ENCODE data around the gene CACNA1S. TPM values are rescaled to one million over a fixed set of nuclear protein-coding genes. Genes with fewer than 3 reads are reported as not detected.

Gene CACNA1S
- total and polyA plus RNA-seq, 2 of the 13 experiments (the other 11 are each of a cell fraction or from before 2014, with no cell fraction given) = not detected

DNA sequence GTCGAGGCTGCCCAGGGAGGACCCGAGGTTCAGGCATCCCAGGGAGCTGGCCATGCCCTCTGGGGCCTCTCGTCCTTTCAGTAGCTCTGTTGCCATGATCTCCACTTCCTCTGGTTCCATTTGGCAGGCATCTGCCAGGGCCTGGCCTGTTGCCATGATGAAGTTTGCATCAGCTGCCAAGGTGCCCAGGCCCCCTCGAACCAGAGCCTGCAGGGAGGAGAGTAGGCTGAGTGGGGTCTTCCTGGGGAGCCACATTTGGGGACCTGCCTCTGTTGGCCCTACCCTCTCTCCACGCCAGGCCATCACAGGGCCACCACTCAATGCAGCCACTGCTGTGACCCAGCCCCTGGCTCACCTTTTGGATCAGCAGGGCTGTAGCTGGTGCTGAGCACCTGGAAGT is 72.3 kb downstream of the CACNA1S start (continued):
- TF ChIP-seq, protein P1, sequence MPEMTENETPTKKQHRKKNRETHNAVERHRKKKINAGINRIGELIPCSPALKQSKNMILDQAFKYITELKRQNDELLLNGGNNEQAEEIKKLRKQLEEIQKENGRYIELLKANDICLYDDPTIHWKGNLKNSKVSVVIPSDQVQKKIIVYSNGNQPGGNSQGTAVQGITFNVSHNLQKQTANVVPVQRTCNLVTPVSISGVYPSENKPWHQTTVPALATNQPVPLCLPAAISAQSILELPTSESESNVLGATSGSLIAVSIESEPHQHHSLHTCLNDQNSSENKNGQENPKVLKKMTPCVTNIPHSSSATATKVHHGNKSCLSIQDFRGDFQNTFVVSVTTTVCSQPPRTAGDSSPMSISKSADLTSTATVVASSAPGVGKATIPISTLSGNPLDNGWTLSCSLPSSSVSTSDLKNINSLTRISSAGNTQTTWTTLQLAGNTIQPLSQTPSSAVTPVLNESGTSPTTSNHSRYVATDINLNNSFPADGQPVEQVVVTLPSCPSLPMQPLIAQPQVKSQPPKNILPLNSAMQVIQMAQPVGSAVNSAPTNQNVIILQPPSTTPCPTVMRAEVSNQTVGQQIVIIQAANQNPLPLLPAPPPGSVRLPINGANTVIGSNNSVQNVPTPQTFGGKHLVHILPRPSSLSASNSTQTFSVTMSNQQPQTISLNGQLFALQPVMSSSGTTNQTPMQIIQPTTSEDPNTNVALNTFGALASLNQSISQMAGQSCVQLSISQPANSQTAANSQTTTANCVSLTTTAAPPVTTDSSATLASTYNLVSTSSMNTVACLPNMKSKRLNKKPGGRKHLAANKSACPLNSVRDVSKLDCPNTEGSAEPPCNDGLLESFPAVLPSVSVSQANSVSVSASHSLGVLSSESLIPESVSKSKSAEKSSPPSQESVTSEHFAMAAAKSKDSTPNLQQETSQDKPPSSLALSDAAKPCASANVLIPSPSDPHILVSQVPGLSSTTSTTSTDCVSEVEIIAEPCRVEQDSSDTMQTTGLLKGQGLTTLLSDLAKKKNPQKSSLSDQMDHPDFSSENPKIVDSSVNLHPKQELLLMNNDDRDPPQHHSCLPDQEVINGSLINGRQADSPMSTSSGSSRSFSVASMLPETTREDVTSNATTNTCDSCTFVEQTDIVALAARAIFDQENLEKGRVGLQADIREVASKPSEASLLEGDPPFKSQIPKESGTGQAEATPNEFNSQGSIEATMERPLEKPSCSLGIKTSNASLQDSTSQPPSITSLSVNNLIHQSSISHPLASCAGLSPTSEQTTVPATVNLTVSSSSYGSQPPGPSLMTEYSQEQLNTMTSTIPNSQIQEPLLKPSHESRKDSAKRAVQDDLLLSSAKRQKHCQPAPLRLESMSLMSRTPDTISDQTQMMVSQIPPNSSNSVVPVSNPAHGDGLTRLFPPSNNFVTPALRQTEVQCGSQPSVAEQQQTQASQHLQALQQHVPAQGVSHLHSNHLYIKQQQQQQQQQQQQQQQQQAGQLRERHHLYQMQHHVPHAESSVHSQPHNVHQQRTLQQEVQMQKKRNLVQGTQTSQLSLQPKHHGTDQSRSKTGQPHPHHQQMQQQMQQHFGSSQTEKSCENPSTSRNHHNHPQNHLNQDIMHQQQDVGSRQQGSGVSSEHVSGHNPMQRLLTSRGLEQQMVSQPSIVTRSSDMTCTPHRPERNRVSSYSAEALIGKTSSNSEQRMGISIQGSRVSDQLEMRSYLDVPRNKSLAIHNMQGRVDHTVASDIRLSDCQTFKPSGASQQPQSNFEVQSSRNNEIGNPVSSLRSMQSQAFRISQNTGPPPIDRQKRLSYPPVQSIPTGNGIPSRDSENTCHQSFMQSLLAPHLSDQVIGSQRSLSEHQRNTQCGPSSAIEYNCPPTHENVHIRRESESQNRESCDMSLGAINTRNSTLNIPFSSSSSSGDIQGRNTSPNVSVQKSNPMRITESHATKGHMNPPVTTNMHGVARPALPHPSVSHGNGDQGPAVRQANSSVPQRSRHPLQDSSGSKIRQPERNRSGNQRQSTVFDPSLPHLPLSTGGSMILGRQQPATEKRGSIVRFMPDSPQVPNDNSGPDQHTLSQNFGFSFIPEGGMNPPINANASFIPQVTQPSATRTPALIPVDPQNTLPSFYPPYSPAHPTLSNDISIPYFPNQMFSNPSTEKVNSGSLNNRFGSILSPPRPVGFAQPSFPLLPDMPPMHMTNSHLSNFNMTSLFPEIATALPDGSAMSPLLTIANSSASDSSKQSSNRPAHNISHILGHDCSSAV (CRISPR knock-in tag; IDR thresholded peaks at IDR 0.05; ENCODE audit: borderline replicate concordance) = no peak
- TF ChIP-seq MIER3 (CRISPR knock-in tag; IDR thresholded peaks at IDR 0.05; ENCODE audit: borderline replicate concordance) (no peak), ZNF484 (CRISPR knock-in tag; IDR thresholded peaks at IDR 0.05; ENCODE audit: borderline replicate concordance, low read depth) (no peak), ZFP36L1 (CRISPR knock-in tag; IDR thresholded peaks at IDR 0.05) (no peak), ZNF557 (CRISPR knock-in tag; IDR thresholded peaks at IDR 0.05) (no peak), SETDB1 (CRISPR knock-in tag; IDR thresholded peaks at IDR 0.05; ENCODE audit: borderline replicate concordance) (no peak)
- TF ChIP-seq, protein P2, sequence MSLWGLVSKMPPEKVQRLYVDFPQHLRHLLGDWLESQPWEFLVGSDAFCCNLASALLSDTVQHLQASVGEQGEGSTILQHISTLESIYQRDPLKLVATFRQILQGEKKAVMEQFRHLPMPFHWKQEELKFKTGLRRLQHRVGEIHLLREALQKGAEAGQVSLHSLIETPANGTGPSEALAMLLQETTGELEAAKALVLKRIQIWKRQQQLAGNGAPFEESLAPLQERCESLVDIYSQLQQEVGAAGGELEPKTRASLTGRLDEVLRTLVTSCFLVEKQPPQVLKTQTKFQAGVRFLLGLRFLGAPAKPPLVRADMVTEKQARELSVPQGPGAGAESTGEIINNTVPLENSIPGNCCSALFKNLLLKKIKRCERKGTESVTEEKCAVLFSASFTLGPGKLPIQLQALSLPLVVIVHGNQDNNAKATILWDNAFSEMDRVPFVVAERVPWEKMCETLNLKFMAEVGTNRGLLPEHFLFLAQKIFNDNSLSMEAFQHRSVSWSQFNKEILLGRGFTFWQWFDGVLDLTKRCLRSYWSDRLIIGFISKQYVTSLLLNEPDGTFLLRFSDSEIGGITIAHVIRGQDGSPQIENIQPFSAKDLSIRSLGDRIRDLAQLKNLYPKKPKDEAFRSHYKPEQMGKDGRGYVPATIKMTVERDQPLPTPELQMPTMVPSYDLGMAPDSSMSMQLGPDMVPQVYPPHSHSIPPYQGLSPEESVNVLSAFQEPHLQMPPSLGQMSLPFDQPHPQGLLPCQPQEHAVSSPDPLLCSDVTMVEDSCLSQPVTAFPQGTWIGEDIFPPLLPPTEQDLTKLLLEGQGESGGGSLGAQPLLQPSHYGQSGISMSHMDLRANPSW (CRISPR knock-in tag; IDR thresholded peaks at IDR 0.05; ENCODE audit: borderline replicate concordance) = no peak
